Measurements from ENCODE around the gene THADA. TPM values are rescaled to one million over a fixed set of nuclear protein-coding genes. Genes with fewer than 3 reads are reported as not detected.
A peak's percentile ranks its signal among the peaks of the same experiment; 100 is the strongest.

Gene THADA
- total and polyA plus RNA-seq, 8 donors = 9.4 to 25.1 (median 18.2) TPM

GRCh38 chr2:43455296-43455695 lies 140.5 kb downstream of the THADA start:
- peaks cover 0 to 18% (median 5%) of the 10 kb centered on the region in 3 donors for H3K4me1 ChIP-seq
- ATAC-seq = no peak
- intact Hi-C loops (cut with DNase I) = no loop called here
- FAIRE-seq = no peak
- TF ChIP-seq CTCF (IDR thresholded peaks at IDR 0.05) = no peak
- no peaks in the 10 kb centered on the region for H3K36me3 ChIP-seq
- H3K4me3 ChIP-seq = no peak overlapping the region
- peak overlapping the region in 1 of 4 donors; percentile 19 for H3K27ac ChIP-seq
- H3K27me3 ChIP-seq = no peaks in the 10 kb centered on the region
- 91 to 95% methylated on average over 5 of the region's 5 CpGs for WGBS, 2 donors
- no peak for DNase-seq
- H3K9me3 ChIP-seq = no peaks in the 10 kb centered on the region

GRCh38 chr2:43454791-43455190 lies 141.0 kb downstream of the THADA start:
- Histone ChIP-seq H3K27ac (no peak overlapping the region), H3K27me3 (no peaks in the 10 kb centered on the region), H3K36me3 (no peaks in the 10 kb centered on the region), H3K4me1 (peaks cover 0 to 17% (median 5%) of the 10 kb centered on the region in 3 donors), H3K9me3 (no peaks in the 10 kb centered on the region), H3K4me3 (no peak overlapping the region)
- intact Hi-C loops (cut with DNase I) = no loop called here
- no peak for FAIRE-seq
- no peak for DNase-seq
- ATAC-seq = no peak
- 89% methylated on average over 2 of the region's 2 CpGs for whole genome bisulfite sequencing, 2 donors
- no peak for TF ChIP-seq CTCF (IDR thresholded peaks at IDR 0.05)

- H3K9me3 ChIP-seq = no peaks in the 10 kb centered on the region
- TF ChIP-seq CTCF (IDR thresholded peaks at IDR 0.05) = no peak
- ATAC-seq (no peak), FAIRE-seq (no peak), DNase-seq (no peak)
- no peaks in the 10 kb centered on the region for H3K36me3 ChIP-seq
- peaks cover 0 to 11% (median 5%) of the 10 kb centered on the region in 3 donors for H3K4me1 ChIP-seq
- no peak overlapping the region for H3K4me3 ChIP-seq
- 88% methylated on average over 6 of the region's 6 CpGs for WGBS, 2 donors
- H3K27ac ChIP-seq = no peak overlapping the region
- H3K27me3 ChIP-seq = no peaks in the 10 kb centered on the region
- intact Hi-C loops (cut with DNase I) = no loop called here
These were observed 142.4 kb downstream of the THADA start for GRCh38 chr2:43453179-43454170.

GRCh38 chr2:43452318-43452731 lies 143.5 kb downstream of the THADA start:
- H3K4me3 ChIP-seq = no peak overlapping the region
- 95% methylated on average over 1 of the region's 1 CpG for WGBS, 2 donors
- no peak overlapping the region for H3K27ac ChIP-seq
- no peak for TF ChIP-seq CTCF (IDR thresholded peaks at IDR 0.05)
- H3K9me3 ChIP-seq = no peaks in the 10 kb centered on the region
- intact Hi-C loops (cut with DNase I) = no loop called here
- H3K36me3 ChIP-seq = no peaks in the 10 kb centered on the region
- no peaks in the 10 kb centered on the region for H3K27me3 ChIP-seq
- ATAC-seq = no peak
- DNase-seq = no peak
- H3K4me1 ChIP-seq = peaks cover 0 to 11% (median 5%) of the 10 kb centered on the region in 3 donors
- no peak for FAIRE-seq

- Histone ChIP-seq H3K27me3 (no peaks in the 10 kb centered on the region), H3K9me3 (no peaks in the 10 kb centered on the region), H3K4me3 (no peak overlapping the region), H3K36me3 (no peaks in the 10 kb centered on the region), H3K27ac (no peak overlapping the region), H3K4me1 (no peaks in the 10 kb centered on the region)
- no peak for FAIRE-seq
- no peak for ATAC-seq
- WGBS, 2 donors = 92 to 93% methylated on average over 1 of the region's 1 CpG
- DNase-seq = no peak
- intact Hi-C loops (cut with DNase I) = no loop called here
- no peak for TF ChIP-seq CTCF (IDR thresholded peaks at IDR 0.05)
These were observed 145.2 kb downstream of the THADA start for GRCh38 chr2:43450617-43451016.

Measured in pancreas (tissue), 10 donors.